Subcutaneous abdominal adipose tissue (tissue), 5 donors: ENCODE measurements around the gene RAX.

Experiments
- H3K27ac ChIP-seq: one replicate; pipeline ENCODE4 v1.7.0; 2013; ENCODE audit warnings: low read depth, mild to moderate bottlenecking, inconsistent platforms, low read length, moderate library complexity
- H3K27me3 ChIP-seq, 5 donors: one replicate each; pipeline ENCODE4 v1.7.0; 2013; ENCODE audit warnings: low read length in 5 of 5, inconsistent platforms in 1 of 5; ENCODE audit not compliant: control insufficient read depth in 5 of 5, insufficient read depth in 4 of 5
- H3K36me3 ChIP-seq, 5 donors: one replicate each; pipeline ENCODE4 v1.7.0; 2013; ENCODE audit warnings: low read length in 5 of 5; ENCODE audit not compliant: control insufficient read depth in 5 of 5, insufficient read depth in 5 of 5
- H3K4me1 ChIP-seq, 5 donors: one replicate each; pipeline ENCODE4 v1.7.0; 2013; ENCODE audit warnings: low read length in 5 of 5, mild to moderate bottlenecking in 3 of 5, moderate library complexity in 1 of 5; ENCODE audit not compliant: control insufficient read depth in 5 of 5, insufficient read depth in 5 of 5
- H3K4me3 ChIP-seq, 5 donors: one replicate each; pipeline ENCODE4 v1.7.0; 2013; ENCODE audit warnings: low read length in 5 of 5, low read depth in 1 of 5
- H3K9ac ChIP-seq, 5 donors: one replicate each; pipeline ENCODE4 v1.7.0; 2013; ENCODE audit warnings: low read length in 5 of 5, mild to moderate bottlenecking in 4 of 5, moderate library complexity in 3 of 5
- H3K9me3 ChIP-seq, 5 donors: one replicate each; pipeline ENCODE4 v1.7.0; 2013; ENCODE audit warnings: low read length in 5 of 5; ENCODE audit not compliant: control insufficient read depth in 5 of 5
- donor health status: healthy.
- donor health status: healthy.
- donor health status: healthy.
- donor health status: healthy.
- donor health status: healthy.

Gene RAX

DNA sequence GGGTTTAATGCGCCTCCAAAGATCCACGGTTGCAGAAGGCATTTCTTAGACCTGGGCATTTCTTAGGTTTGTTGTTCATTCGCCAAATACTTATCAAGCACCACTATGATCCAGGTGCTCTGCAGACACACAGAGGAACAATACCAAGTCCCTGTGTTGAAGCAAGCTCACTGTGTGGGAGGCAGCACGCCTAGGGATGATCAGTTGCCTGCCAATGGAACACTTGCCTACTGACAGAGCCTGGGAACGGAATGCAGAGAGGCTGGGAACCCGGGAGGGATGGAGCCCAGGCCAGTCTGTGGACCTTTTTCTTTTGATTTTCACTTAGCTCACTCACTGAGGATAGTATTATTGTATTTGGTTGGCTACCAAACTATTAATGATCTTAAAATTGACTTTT is 55.2 kb downstream of the RAX start:
- Histone ChIP-seq H3K36me3 (no peaks in the 10 kb centered on the region), H3K27me3 (peaks cover 28 to 40% (median 36%) of the 10 kb centered on the region in 5 donors), H3K27ac (no peak overlapping the region), H3K4me3 (no peak overlapping the region), H3K9me3 (peaks cover 0 to 3% (median 0%) of the 10 kb centered on the region in 5 donors), H3K9ac (no peak overlapping the region), H3K4me1 (peaks cover 0 to 4% (median 0%) of the 10 kb centered on the region in 5 donors)
